ENCODE measurements around the gene MYO9A.

MYO9A gene

DNA sequence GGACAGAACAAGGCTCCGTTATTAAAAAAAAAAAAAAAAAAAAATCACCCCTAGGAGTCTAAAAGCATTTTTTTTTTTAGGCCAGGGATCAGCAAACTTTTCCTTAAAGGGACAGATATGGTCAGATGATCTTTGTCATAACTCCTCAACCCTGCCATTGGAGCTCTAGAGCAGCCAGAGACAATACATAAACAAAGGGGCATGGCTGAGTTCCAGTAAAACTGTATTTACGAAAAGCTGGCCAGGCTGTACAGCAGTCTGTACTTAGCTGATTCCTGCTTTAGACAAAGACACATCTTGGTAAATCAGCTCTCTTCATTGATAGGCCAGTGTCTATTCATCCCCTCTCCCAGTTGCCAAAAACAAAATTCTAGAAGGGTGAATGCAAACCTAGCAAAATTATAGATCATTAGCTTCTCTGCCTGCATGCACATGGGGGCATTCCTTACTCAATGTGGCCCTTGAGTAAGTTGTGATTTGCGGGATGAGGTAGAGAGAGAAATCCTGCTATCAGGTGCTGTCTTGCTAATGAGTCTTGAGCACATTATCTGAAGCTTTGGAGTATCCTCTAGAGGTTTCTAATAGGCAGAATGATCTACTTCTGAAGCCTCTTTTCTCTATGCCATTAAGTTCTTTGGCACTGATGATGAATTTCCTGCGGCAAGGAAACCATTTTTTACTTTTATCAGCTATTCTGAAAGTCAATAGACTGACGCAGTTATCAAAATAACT is 35.5 kb upstream of the MYO9A start:
- DNase-seq (ENCODE audit: extremely low read depth, low read depth) = no peak
- TF ChIP-seq, protein P1, sequence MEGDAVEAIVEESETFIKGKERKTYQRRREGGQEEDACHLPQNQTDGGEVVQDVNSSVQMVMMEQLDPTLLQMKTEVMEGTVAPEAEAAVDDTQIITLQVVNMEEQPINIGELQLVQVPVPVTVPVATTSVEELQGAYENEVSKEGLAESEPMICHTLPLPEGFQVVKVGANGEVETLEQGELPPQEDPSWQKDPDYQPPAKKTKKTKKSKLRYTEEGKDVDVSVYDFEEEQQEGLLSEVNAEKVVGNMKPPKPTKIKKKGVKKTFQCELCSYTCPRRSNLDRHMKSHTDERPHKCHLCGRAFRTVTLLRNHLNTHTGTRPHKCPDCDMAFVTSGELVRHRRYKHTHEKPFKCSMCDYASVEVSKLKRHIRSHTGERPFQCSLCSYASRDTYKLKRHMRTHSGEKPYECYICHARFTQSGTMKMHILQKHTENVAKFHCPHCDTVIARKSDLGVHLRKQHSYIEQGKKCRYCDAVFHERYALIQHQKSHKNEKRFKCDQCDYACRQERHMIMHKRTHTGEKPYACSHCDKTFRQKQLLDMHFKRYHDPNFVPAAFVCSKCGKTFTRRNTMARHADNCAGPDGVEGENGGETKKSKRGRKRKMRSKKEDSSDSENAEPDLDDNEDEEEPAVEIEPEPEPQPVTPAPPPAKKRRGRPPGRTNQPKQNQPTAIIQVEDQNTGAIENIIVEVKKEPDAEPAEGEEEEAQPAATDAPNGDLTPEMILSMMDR (IDR thresholded peaks at IDR 0.05; ENCODE audit: low read depth, low read length) = no peak

DNA sequence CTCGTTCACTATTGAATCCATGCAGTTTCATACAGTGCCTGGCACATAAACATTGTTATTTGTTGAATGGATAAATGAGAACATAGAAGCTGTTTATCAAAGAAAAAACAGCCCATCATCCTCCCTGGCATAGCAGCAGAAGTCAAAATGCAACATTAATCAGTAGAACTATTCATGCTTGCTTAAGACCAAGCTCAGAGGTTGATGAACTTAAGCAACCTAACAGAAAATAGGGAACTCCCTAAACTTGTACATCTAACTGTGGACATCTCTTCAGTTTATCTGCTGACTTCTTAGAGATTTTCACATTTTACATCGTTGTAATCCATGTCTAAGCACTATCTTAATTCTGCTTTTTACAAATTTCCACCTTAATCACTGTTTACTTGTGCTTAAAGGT is 29.5 kb upstream of the MYO9A start:
- no peak for DNase-seq (ENCODE audit: extremely low read depth, low read depth)

DNA sequence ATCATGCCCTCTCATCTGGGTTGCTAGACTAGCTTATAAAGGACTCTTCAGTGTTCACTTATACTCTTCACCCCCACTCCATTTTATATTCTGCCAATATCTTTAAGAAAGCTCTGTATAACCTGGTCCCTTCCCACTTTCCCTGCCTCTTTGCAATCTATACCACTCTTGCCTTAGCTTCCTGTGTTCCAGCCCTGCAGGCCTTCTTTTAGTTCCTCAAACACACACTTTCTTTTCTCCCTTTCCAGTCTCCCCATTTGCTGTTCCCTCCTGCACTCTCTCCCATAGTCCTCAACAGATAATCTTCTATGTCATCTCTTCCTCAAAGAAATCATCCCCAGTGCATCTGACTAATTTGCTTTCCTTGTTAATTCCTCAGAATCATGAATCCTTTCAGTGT is 29.0 kb upstream of the MYO9A start:
- TF ChIP-seq, protein P1 (IDR thresholded peaks at IDR 0.05; ENCODE audit: low read depth, low read length) = no peak
- no peak for DNase-seq (ENCODE audit: extremely low read depth, low read depth)

More for the DNA sequence above, 29.5 kb upstream of the MYO9A start:
- TF ChIP-seq, protein P1 (IDR thresholded peaks at IDR 0.05; ENCODE audit: low read depth, low read length) = no peak

DNA sequence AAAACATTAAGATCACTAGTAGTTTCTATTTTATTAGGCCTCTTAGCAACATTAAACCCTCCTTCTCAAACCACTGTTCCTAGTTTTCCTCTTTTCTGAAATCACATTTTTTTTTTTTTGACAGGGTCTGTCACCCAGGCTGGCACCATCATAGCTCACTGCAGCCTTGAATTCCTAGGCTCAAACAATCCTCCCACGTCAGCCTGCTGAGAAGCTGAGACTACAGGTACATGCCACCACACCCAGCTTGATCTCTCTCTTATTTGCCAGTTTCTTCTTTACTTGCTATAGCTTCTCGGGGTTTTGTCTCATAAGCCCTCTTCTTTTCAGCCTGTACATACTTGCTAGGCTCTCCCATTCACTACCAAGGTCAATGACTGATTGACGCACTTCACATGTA is 28.3 kb upstream of the MYO9A start:
- TF ChIP-seq, protein P1 (IDR thresholded peaks at IDR 0.05; ENCODE audit: low read depth, low read length) = no peak
- DNase-seq (ENCODE audit: extremely low read depth, low read depth) = no peak

DNA sequence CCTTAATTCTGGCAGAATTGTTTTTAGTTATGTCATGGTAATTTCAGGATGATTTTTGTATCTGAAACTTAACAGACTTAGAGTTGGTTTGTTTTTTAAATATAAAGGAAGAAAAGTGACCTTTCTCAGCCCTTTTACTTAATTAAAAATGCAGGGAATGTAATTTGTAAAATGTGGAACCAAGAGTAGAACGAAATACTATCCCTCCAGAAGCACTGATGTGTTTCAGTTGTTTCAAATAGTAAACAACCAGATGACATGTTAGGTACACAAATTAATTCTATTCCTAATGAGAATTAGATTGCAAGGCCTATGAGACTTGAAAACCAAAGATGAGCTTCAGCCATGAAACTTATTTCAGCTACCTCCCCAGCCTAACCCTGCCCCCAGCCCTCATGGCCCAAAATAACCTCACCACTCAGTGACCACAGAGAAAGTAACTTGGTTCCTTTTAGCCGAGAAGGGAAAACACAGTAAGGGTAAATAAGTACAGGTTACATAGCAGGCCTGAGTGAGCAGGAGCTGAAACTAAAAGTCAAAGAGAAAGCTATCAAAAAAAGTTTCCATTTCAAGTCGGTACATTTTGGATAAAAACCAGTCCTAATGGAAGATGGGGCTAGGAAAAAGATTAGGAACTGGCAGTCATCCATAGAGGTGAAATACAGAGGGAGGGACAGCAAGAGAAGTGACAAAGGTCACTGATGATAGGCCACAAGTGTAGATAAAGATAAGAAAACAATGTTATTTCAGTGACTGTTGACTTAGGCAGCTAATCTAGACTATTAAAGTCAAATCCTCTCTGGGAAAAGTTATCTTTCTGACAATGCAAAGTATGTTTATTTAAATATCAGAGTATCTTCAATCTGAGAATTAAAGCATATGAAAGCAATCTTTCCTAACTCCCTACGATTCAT is 23.5 kb upstream of the MYO9A start:
- no peak for DNase-seq (ENCODE audit: extremely low read depth, low read depth)
- TF ChIP-seq, protein P1 (IDR thresholded peaks at IDR 0.05; ENCODE audit: low read depth, low read length) = no peak

DNA sequence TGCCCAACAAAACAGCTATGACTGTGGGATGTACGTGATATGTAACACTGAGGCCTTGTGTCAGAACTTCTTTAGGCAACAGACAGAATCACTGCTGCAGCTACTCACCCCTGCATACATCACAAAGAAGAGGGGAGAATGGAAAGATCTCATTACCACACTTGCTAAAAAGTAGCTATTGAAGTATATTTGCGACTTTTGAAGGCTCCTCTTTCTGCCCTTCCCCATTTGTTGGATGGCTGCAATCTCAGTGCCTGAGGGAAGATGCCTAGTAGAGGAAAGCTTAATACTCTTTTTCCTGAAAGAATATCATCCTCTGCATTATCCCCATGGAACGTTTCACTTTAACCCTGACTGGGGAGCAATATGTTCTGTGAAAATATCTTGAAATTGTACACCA is 22.1 kb upstream of the MYO9A start:
- TF ChIP-seq, protein P1 (IDR thresholded peaks at IDR 0.05; ENCODE audit: low read depth, low read length) = no peak
- no peak for DNase-seq (ENCODE audit: extremely low read depth, low read depth)

DNA sequence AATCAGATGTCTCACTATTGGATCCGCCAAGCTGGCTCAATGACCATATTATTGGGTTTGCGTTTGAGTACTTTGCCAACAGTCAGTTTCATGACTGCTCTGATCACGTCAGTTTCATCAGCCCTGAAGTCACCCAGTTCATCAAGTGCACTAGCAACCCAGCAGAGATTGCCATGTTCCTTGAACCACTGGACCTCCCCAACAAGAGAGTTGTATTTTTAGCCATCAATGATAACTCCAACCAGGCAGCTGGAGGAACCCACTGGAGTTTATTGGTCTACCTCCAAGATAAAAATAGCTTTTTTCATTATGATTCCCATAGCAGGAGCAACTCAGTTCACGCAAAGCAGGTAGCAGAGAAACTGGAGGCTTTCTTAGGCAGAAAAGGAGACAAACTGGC is 21.7 kb upstream of the MYO9A start:
- no peak for DNase-seq (ENCODE audit: extremely low read depth, low read depth)
- TF ChIP-seq, protein P1 (IDR thresholded peaks at IDR 0.05; ENCODE audit: low read depth, low read length) = no peak
